Astrocyte of the spinal cord (primary cell): ENCODE measurements around the gene ELP2.

Experiments
- DNase-seq: peaks from one replicate; pipeline ENCODE4 v3.0.0; 2011; ENCODE audit warnings: low read depth, low spot score
- H3K4me3 ChIP-seq: 2 replicates; pipeline ENCODE4 v1.5.1; 2011; ENCODE audit warnings: low read depth, mild to moderate bottlenecking, low read length, moderate library complexity
- in situ Hi-C: cut with HindIII; loops from 2 replicates; pipeline ENCODE4 v1.10.0; 2017; ENCODE audit warnings: low sequenced_read_pairs
- TF ChIP-seq, protein P1 (sequence below): IDR thresholded peaks from 2 replicates; pipeline ENCODE4 v1.5.1; 2012; ENCODE audit warnings: low read depth, mild to moderate bottlenecking, low read length, inconsistent platforms

Gene ELP2

DNA sequence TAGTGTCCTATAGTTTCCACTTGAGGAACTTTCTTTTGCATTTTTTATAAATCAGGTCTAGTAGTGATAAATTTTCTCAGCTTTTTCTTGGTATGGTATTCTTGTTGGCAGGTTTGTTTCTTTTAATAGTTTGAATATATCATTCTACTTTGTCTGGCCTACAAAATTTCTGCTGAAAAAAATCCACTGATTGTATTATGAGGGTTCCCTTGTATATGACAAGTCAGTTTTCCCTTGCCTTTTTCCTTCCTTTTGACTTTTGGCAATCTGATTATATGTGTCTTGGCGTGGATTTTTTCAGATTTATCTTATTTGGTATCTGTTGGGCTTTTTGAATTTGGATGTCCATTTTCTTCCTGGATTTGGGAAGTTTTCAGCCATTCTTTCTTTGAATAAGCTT is 99.5 kb downstream of the ELP2 start:
- in situ Hi-C loops = no loop called here
- TF ChIP-seq, protein P1, sequence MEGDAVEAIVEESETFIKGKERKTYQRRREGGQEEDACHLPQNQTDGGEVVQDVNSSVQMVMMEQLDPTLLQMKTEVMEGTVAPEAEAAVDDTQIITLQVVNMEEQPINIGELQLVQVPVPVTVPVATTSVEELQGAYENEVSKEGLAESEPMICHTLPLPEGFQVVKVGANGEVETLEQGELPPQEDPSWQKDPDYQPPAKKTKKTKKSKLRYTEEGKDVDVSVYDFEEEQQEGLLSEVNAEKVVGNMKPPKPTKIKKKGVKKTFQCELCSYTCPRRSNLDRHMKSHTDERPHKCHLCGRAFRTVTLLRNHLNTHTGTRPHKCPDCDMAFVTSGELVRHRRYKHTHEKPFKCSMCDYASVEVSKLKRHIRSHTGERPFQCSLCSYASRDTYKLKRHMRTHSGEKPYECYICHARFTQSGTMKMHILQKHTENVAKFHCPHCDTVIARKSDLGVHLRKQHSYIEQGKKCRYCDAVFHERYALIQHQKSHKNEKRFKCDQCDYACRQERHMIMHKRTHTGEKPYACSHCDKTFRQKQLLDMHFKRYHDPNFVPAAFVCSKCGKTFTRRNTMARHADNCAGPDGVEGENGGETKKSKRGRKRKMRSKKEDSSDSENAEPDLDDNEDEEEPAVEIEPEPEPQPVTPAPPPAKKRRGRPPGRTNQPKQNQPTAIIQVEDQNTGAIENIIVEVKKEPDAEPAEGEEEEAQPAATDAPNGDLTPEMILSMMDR = no peak
- no peak for DNase-seq
- H3K4me3 ChIP-seq = no peak overlapping the region
